GM23338 (cell line): ENCODE results near the gene PDE2A. TPM values are rescaled to one million over a fixed set of nuclear protein-coding genes. Genes with fewer than 3 reads are reported as not detected.

Experiments
- ATAC-seq: fragments of 200-7000 bp; cut with Tn5 transposase; 3 replicates; pipeline ENCODE4 v1.9.1; 2020
- DNase-seq: peaks from one replicate; pipeline ENCODE4 v3.0.0-alpha.2; 2015; ENCODE audit warnings: low spot score
- H2AFZ ChIP-seq: fragments of 200-600 bp; sonication (generic); 2 replicates; pipeline ENCODE4 v1.8.0; 2016; ENCODE audit warnings: antibody characterized with exemption, mild to moderate bottlenecking, moderate library complexity
- H3F3A ChIP-seq: fragments of 200-600 bp; sonication (generic); replicated peaks from 2 replicates; pipeline ENCODE4 v1.8.0; 2017; ENCODE audit warnings: antibody characterized with exemption, mixed run types, low read depth
- H3K27ac ChIP-seq: fragments of 200-600 bp; sonication (generic); 2 replicates; pipeline ENCODE4 v1.6.1; 2016; ENCODE audit warnings: low read depth
- H3K27me3 ChIP-seq: fragments of 200-600 bp; sonication (generic); 2 replicates; pipeline ENCODE4 v1.8.0; 2016; ENCODE audit warnings: mild to moderate bottlenecking, mixed run types, moderate library complexity; ENCODE audit not compliant: insufficient read depth
- H3K36me3 ChIP-seq: fragments of 200-600 bp; sonication (generic); 2 replicates; pipeline ENCODE4 v1.8.0; 2016; ENCODE audit warnings: mild to moderate bottlenecking; ENCODE audit not compliant: insufficient read depth
- H3K4me1 ChIP-seq: fragments of 200-600 bp; sonication (generic); 2 replicates; pipeline ENCODE4 v1.8.0; 2016; ENCODE audit warnings: mild to moderate bottlenecking, moderate library complexity; ENCODE audit not compliant: insufficient read depth
- H3K4me2 ChIP-seq: fragments of 200-600 bp; sonication (generic); 2 replicates; pipeline ENCODE4 v1.7.1; 2017; ENCODE audit warnings: mixed run types
- H3K4me3 ChIP-seq: fragments of 200-600 bp; sonication (generic); 2 replicates; pipeline ENCODE4 v1.6.1; 2016; ENCODE audit warnings: mixed run types
- H3K79me2 ChIP-seq: fragments of 200-600 bp; sonication (generic); replicated peaks from 2 replicates; pipeline ENCODE4 v1.8.0; 2017; ENCODE audit warnings: mild to moderate bottlenecking; ENCODE audit not compliant: insufficient read depth
- H3K9me2 ChIP-seq: fragments of 200-600 bp; sonication (generic); 2 replicates; pipeline ENCODE4 v1.8.0; 2017; ENCODE audit not compliant: insufficient read depth
- H4K20me1 ChIP-seq: fragments of 200-600 bp; sonication (generic); replicated peaks from 2 replicates; pipeline ENCODE4 v1.8.0; 2017; ENCODE audit warnings: mild to moderate bottlenecking; ENCODE audit not compliant: insufficient read depth
- H3K27ac Mint-ChIP-seq: 2 replicates; pipeline ENCODE4 v1.8.0; 2020; ENCODE audit warnings: inconsistent platforms, mild to moderate bottlenecking, moderate library complexity, mixed read lengths
- H3K27me3 Mint-ChIP-seq: 3 replicates; pipeline ENCODE4 v1.8.0; 2022; ENCODE audit warnings: low read depth, mild to moderate bottlenecking, moderate library complexity, mixed read lengths, inconsistent platforms; ENCODE audit not compliant: insufficient read depth, poor library complexity
- H3K36me3 Mint-ChIP-seq: 3 replicates; pipeline ENCODE4 v1.8.0; 2021; ENCODE audit warnings: low read depth, mild to moderate bottlenecking, inconsistent platforms, moderate library complexity, mixed read lengths
- H3K4me1 Mint-ChIP-seq: 3 replicates; pipeline ENCODE4 v1.8.0; 2020; ENCODE audit warnings: mild to moderate bottlenecking, inconsistent platforms, mixed read lengths
- H3K4me3 Mint-ChIP-seq: 3 replicates; pipeline ENCODE4 v1.8.0; 2021; ENCODE audit warnings: moderate library complexity, mild to moderate bottlenecking, inconsistent platforms, mixed read lengths
- H3K9me3 Mint-ChIP-seq: 3 replicates; pipeline ENCODE4 v1.8.0; 2020; ENCODE audit warnings: moderate library complexity, mild to moderate bottlenecking, inconsistent platforms, mixed read lengths
- POLR2AphosphoS5 ChIP-seq: IDR thresholded peaks from 2 replicates; pipeline ENCODE4 v1.6.1; 2016; ENCODE audit warnings: antibody characterized with exemption, low read depth
- ZNF114 ChIP-seq: fragments of 250-450 bp; sonication (Bioruptor Pico); IDR thresholded peaks from 2 replicates; pipeline ENCODE4 v1.5.0; 2020; ENCODE audit warnings: mild to moderate bottlenecking, moderate library complexity
- polyA plus RNA-seq: library from polyadenylated mRNA; unstranded; fragments of >200 nt; fragmentation: Nextera tagmentation; extraction: Ambion mirVana; gene quantifications from 2 replicates; pipeline ENCODE4 v1.2.1, GENCODE V29; 2016
- total RNA-seq: library from RNA; depleted of rRNA; stranded (reverse); fragments of >200 nt; shearing (Covaris generic); gene quantifications from 2 replicates; pipeline ENCODE4 v1.2.3, GENCODE V29; 2014
- TF ChIP-seq, protein P1 (sequence below), 2 experiments: fragments of 200-600 bp in 1 of 2; sonication (generic) in 1 of 2; conservative IDR thresholded peaks; 2 replicates each; pipeline versions ENCODE4 v1.5.1 to v1.6.1; 2016 to 2017; ENCODE audit warnings: antibody characterized with exemption in 2 of 2, low read depth in 2 of 2, mild to moderate bottlenecking in 2 of 2, moderate library complexity in 1 of 2
- TF ChIP-seq, protein P2 (sequence below): fragments of 250-450 bp; sonication (Bioruptor Pico); IDR thresholded peaks from 2 replicates; pipeline ENCODE4 v1.5.0; 2020; ENCODE audit warnings: mild to moderate bottlenecking, moderate library complexity

The PDE2A gene
- total and polyA plus RNA-seq, 2 experiments from 2014 or later, result 4.3 to 16.2 TPM

DNA sequence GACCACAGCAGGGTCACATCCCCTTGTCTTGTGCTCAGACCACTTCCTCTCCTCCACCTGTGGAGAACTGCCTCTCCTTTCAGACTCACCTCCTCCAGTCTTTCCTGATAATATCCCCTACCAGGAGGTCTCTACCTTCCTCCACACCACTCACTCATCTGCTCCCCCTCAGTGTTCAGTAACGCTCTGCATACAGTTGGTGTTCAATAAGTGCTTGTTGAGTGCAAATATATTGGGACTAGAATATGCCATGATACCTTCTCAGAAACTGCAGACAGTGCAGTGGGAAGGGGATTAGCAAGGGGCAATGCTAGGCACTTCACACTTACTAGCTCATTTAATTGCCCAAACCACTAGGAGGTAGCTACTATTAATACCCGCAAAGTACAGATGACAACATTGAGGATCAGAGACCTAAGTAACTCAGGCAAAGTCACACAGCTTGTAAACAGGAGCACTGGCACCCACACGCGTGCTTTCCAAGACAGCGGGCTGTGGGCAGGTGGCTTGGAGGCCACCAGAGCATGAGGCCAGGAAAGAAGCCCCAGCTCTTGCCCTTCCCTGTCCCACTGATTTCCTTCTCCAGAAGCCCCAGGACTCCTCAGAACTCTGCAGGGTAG, 8.1 kb upstream of the PDE2A start (continued):
- TF ChIP-seq, protein P1, sequence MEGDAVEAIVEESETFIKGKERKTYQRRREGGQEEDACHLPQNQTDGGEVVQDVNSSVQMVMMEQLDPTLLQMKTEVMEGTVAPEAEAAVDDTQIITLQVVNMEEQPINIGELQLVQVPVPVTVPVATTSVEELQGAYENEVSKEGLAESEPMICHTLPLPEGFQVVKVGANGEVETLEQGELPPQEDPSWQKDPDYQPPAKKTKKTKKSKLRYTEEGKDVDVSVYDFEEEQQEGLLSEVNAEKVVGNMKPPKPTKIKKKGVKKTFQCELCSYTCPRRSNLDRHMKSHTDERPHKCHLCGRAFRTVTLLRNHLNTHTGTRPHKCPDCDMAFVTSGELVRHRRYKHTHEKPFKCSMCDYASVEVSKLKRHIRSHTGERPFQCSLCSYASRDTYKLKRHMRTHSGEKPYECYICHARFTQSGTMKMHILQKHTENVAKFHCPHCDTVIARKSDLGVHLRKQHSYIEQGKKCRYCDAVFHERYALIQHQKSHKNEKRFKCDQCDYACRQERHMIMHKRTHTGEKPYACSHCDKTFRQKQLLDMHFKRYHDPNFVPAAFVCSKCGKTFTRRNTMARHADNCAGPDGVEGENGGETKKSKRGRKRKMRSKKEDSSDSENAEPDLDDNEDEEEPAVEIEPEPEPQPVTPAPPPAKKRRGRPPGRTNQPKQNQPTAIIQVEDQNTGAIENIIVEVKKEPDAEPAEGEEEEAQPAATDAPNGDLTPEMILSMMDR (conservative IDR thresholded peaks at IDR 0.05; ENCODE audit: low read depth in 2 of 2), result no peak
- TF ChIP-seq, protein P2, sequence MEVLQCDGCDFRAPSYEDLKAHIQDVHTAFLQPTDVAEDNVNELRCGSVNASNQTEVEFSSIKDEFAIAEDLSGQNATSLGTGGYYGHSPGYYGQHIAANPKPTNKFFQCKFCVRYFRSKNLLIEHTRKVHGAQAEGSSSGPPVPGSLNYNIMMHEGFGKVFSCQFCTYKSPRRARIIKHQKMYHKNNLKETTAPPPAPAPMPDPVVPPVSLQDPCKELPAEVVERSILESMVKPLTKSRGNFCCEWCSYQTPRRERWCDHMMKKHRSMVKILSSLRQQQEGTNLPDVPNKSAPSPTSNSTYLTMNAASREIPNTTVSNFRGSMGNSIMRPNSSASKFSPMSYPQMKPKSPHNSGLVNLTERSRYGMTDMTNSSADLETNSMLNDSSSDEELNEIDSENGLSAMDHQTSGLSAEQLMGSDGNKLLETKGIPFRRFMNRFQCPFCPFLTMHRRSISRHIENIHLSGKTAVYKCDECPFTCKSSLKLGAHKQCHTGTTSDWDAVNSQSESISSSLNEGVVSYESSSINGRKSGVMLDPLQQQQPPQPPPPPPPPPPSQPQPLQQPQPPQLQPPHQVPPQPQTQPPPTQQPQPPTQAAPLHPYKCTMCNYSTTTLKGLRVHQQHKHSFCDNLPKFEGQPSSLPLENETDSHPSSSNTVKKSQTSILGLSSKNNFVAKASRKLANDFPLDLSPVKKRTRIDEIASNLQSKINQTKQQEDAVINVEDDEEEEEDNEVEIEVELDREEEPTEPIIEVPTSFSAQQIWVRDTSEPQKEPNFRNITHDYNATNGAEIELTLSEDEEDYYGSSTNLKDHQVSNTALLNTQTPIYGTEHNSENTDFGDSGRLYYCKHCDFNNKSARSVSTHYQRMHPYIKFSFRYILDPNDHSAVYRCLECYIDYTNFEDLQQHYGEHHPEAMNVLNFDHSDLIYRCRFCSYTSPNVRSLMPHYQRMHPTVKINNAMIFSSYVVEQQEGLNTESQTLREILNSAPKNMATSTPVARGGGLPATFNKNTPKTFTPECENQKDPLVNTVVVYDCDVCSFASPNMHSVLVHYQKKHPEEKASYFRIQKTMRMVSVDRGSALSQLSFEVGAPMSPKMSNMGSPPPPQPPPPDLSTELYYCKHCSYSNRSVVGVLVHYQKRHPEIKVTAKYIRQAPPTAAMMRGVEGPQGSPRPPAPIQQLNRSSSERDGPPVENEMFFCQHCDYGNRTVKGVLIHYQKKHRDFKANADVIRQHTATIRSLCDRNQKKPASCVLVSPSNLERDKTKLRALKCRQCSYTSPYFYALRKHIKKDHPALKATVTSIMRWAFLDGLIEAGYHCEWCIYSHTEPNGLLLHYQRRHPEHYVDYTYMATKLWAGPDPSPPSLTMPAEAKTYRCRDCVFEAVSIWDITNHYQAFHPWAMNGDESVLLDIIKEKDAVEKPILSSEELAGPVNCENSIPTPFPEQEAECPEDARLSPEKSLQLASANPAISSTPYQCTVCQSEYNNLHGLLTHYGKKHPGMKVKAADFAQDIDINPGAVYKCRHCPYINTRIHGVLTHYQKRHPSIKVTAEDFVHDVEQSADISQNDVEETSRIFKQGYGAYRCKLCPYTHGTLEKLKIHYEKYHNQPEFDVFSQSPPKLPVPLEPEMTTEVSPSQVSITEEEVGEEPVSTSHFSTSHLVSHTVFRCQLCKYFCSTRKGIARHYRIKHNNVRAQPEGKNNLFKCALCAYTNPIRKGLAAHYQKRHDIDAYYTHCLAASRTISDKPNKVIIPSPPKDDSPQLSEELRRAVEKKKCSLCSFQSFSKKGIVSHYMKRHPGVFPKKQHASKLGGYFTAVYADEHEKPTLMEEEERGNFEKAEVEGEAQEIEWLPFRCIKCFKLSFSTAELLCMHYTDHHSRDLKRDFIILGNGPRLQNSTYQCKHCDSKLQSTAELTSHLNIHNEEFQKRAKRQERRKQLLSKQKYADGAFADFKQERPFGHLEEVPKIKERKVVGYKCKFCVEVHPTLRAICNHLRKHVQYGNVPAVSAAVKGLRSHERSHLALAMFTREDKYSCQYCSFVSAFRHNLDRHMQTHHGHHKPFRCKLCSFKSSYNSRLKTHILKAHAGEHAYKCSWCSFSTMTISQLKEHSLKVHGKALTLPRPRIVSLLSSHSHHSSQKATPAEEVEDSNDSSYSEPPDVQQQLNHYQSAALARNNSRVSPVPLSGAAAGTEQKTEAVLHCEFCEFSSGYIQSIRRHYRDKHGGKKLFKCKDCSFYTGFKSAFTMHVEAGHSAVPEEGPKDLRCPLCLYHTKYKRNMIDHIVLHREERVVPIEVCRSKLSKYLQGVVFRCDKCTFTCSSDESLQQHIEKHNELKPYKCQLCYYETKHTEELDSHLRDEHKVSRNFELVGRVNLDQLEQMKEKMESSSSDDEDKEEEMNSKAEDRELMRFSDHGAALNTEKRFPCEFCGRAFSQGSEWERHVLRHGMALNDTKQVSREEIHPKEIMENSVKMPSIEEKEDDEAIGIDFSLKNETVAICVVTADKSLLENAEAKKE (CRISPR knock-in tag), result no peak
- no peak for TF ChIP-seq ZNF114 (CRISPR knock-in tag)

DNA sequence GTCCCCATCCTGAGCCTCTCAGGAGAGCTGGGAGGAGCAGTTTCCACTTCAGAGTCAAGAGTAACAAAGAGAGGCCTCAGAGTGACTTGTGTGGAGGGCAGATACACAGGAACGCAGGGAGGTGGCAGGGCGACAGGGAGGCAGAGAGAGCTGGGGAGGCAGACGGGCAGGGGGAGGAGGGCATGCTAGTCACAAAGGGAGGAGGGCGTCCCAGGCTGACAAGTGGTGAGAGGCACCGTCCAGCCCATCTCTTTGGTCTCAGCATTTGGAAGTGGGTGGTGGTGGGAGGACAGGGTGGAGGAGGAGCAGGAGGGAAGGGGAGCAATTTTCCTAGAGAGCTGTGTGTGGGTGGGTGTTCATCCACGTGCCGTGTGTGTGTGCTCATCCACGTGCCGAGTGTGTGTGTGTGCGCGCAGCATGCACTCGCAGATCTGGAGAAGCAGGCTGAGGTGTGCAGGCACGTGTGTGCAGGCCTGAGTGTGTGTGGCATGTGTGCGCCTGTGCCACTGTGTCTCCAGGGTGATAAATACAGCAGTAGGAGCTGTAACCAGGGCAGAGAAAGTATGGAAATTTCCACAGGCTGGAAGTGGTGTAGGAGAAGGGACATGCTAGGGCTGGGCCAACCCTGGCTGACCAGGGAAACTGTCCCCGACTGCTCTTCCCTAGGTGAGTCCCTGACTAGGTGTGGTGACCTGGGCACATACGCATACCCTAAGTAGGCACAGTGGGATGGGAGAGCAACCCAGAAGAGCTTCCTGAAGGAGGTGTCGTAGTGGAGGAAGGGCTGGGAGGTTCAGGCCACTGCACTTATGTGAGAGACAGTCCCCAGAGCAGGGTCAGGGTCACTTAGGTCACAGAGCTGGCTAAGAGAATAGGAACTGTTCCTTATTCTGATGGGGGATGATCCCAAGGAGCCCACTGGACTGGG, 7.3 kb upstream of the PDE2A start:
- no peak overlapping the region for H3K27ac Mint-ChIP-seq
- H3K27me3 ChIP-seq, result peaks cover 25% of the 10 kb centered on the region
- peaks cover 6% of the 10 kb centered on the region for H3K4me1 ChIP-seq
- DNase-seq, result no peak
- H3F3A ChIP-seq, result no peaks in the 10 kb centered on the region
- H3K79me2 ChIP-seq, result no peaks in the 10 kb centered on the region
- no peak overlapping the region for H3K4me2 ChIP-seq
- H3K36me3 Mint-ChIP-seq, result peaks cover 3% of the 10 kb centered on the region; the same call in 1 of the 3 replicates
- no peaks in the 10 kb centered on the region for H3K9me2 ChIP-seq
- no peak overlapping the region for H3K4me3 ChIP-seq
- H3K9me3 Mint-ChIP-seq, result no peaks in the 10 kb centered on the region
- ATAC-seq, result no peak
- peaks cover 20% of the 10 kb centered on the region for H3K4me1 Mint-ChIP-seq
- TF ChIP-seq ZNF114 (CRISPR knock-in tag) (no peak), POLR2AphosphoS5 (peak; percentile 34)
- peaks cover 37% of the 10 kb centered on the region for H3K27me3 Mint-ChIP-seq
- no peaks in the 10 kb centered on the region for H3K36me3 ChIP-seq
- H2AFZ ChIP-seq, result no peak overlapping the region
- H4K20me1 ChIP-seq, result 0 out of 2 replicates have a peak, but pooled peaks cover 5% of the 10 kb centered on the region
- no peak overlapping the region for H3K4me3 Mint-ChIP-seq
- no peak overlapping the region for H3K27ac ChIP-seq
